Panc1 (cell line): ENCODE data around the gene GRID1.

Experiments
- CTCF ChIP-seq: fragments of 450-650 bp; IDR thresholded peaks from 2 replicates; pipeline ENCODE4 v1.5.1; 2017; ENCODE audit warnings: mild to moderate bottlenecking
- REST ChIP-seq, 2 experiments: IDR thresholded peaks; 2 replicates each; pipeline ENCODE4 v1.6.1; 2011 to 2012; ENCODE audit warnings: low read depth in 2 of 2, control low read depth in 1 of 2, low read length in 1 of 2, mild to moderate bottlenecking in 1 of 2, moderate library complexity in 1 of 2; ENCODE audit not compliant: insufficient read depth in 1 of 2

GRCh38 chr10:86345859-86346798 is 20.5 kb downstream of the GRID1 start:
- TF ChIP-seq CTCF, result no peak
- TF ChIP-seq REST (IDR thresholded peaks at IDR 0.05; ENCODE audit: insufficient read depth in 1 of 2, low read depth in 2 of 2, low read length in 1 of 2), result peak in 1 of 2 experiments; percentile 52; a peak in 1 of 4 replicates
